Transverse colon (tissue), 4 donors: ENCODE data around the gene CD48.

ENCODE experiments used
- POLR2A ChIP-seq: fragments of 450-650 bp; IDR thresholded peaks from one replicate; pipeline ENCODE4 v1.6.1; 2016; ENCODE audit warnings: antibody characterized with exemption, mild to moderate bottlenecking, moderate library complexity
- POLR2AphosphoS5 ChIP-seq, 3 donors: sonication (generic); formaldehyde crosslinking; IDR thresholded peaks; one replicate each; pipeline ENCODE4 v1.6.1; 2016; ENCODE audit warnings: antibody characterized with exemption in 3 of 3
- TF ChIP-seq, protein P1 (sequence below), 5 experiments: fragments of 200-600 bp in 3 of 5; fragments of 450-650 bp in 2 of 5; sonication (generic) in 3 of 5; IDR thresholded peaks; 1 replicate in 2 of 5; 2 replicates in 3 of 5; pipeline ENCODE4 v1.5.1; 2016 to 2017; ENCODE audit warnings: antibody characterized with exemption in 5 of 5, inconsistent platforms in 3 of 5, mild to moderate bottlenecking in 2 of 5, moderate library complexity in 1 of 5

DNA sequence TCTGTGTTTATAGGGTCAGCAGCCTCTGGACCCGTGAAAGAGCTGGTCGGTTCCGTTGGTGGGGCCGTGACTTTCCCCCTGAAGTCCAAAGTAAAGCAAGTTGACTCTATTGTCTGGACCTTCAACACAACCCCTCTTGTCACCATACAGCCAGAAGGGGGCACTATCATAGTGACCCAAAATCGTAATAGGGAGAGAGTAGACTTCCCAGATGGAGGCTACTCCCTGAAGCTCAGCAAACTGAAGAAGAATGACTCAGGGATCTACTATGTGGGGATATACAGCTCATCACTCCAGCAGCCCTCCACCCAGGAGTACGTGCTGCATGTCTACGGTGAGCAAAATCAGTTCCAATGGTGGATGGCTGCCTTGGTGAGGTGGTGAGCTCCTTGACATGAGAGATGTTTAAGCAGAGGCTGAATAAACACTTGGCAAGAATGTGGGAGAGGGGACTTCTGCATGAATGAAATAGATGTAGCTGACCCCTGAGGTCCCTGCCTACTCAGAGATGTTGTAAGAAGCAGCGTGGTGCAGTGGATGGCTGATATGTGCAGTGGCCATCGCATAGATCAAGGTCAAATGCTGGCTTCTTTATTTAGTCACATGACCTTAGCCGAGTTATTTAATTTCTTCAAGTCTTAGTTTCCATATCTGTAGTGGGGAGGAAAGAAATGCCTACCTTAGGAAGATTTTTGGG is 36.7 kb upstream of the CD48 start:
- TF ChIP-seq, protein P1, sequence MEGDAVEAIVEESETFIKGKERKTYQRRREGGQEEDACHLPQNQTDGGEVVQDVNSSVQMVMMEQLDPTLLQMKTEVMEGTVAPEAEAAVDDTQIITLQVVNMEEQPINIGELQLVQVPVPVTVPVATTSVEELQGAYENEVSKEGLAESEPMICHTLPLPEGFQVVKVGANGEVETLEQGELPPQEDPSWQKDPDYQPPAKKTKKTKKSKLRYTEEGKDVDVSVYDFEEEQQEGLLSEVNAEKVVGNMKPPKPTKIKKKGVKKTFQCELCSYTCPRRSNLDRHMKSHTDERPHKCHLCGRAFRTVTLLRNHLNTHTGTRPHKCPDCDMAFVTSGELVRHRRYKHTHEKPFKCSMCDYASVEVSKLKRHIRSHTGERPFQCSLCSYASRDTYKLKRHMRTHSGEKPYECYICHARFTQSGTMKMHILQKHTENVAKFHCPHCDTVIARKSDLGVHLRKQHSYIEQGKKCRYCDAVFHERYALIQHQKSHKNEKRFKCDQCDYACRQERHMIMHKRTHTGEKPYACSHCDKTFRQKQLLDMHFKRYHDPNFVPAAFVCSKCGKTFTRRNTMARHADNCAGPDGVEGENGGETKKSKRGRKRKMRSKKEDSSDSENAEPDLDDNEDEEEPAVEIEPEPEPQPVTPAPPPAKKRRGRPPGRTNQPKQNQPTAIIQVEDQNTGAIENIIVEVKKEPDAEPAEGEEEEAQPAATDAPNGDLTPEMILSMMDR (IDR thresholded peaks at IDR 0.05) = peak in 1 of 5 experiments; percentile 11
- TF ChIP-seq POLR2A = no peak
- TF ChIP-seq POLR2AphosphoS5 (IDR thresholded peaks at IDR 0.05) = no peak
